C4-2B (cell line): ENCODE measurements around the gene OR2J1.
"Not testable (repeated sequence)": the region's sequence is repeated elsewhere in the genome, so short reads cannot be mapped to it uniquely, and the experiment has no call there.

Source experiments
- H3K27ac ChIP-seq: fragments of 450-650 bp; 2 replicates; pipeline ENCODE4 v1.5.1; 2017
- ZFX ChIP-seq: fragments of 450-650 bp; IDR thresholded peaks from 2 replicates; pipeline ENCODE4 v1.6.1; 2017
- TF ChIP-seq, protein P1 (sequence below): fragments of 450-650 bp; conservative IDR thresholded peaks from 2 replicates; pipeline ENCODE4 v1.5.1; 2017; ENCODE audit warnings: mild to moderate bottlenecking

OR2J1 gene

GRCh38 chr6:29137724-29138123 is 38.4 kb downstream of the OR2J1 start:
- H3K27ac ChIP-seq: no peak overlapping the region
- TF ChIP-seq, protein P1, sequence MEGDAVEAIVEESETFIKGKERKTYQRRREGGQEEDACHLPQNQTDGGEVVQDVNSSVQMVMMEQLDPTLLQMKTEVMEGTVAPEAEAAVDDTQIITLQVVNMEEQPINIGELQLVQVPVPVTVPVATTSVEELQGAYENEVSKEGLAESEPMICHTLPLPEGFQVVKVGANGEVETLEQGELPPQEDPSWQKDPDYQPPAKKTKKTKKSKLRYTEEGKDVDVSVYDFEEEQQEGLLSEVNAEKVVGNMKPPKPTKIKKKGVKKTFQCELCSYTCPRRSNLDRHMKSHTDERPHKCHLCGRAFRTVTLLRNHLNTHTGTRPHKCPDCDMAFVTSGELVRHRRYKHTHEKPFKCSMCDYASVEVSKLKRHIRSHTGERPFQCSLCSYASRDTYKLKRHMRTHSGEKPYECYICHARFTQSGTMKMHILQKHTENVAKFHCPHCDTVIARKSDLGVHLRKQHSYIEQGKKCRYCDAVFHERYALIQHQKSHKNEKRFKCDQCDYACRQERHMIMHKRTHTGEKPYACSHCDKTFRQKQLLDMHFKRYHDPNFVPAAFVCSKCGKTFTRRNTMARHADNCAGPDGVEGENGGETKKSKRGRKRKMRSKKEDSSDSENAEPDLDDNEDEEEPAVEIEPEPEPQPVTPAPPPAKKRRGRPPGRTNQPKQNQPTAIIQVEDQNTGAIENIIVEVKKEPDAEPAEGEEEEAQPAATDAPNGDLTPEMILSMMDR: no peak
- TF ChIP-seq ZFX: no peak

- no peak for TF ChIP-seq ZFX
- TF ChIP-seq, protein P1: no peak
- H3K27ac ChIP-seq: no peak overlapping the region
Measured at GRCh38 chr6:29141606-29142005, 42.3 kb downstream of the OR2J1 start.

DNA sequence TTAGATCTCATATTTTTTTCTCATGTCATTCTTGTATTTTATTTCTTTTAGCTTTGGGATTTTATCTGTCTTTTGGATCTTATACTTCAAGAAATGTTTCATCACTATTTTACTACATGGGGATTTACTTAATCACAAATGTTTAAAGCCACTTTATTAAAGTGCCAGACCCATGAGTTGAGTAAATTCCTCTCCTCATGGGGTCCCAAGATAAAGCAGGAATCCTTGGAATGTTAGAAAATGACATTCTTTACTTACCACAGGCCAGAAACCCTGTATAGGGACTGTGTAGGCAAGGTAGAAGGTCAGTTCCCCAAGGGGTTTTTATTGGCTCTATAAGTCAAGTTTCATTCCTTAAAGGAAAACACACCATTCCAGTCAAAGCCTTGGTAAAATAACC is 43.0 kb downstream of the OR2J1 start:
- H3K27ac ChIP-seq: no peak overlapping the region
- no peak for TF ChIP-seq ZFX
- TF ChIP-seq, protein P1: no peak

DNA sequence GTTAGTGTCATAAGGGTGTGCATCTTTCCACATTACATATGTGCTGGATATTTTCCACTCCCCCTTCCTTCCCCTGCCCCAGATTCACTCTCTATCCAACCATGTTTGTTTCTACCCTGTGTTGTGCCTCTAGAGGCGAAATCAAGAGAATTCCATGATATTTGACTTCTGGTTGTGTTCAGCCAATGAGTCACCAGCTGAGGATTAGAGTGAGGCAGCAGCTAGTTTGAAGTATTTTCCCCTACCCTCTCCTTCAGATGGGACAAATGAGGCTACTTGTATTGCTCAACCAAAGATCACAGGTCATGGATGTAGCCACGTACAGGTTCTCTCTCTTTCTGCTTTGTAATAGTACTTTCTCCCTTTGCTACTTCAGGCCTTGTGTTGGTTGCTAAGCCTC is 46.9 kb downstream of the OR2J1 start:
- no peak overlapping the region for H3K27ac ChIP-seq
- TF ChIP-seq, protein P1: no peak
- TF ChIP-seq ZFX: no peak

DNA sequence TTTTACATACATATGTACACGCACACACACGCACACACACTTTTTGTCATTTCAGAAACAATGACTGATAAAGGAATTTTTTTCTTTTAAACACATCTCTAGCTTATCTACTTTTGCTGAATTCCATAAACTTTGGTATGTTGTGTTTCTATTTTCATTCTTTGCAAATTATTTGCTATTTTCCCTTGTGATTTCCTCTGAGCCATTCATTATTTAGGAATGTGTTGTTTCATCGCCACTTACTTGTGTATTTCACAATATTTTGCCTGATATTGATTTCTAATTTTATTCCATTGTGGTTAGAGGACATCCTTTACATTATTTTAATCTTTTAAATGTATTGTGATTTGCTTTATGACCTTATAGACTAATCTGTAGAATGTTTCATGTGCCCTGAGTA is 47.8 kb downstream of the OR2J1 start:
- TF ChIP-seq, protein P1: no peak
- TF ChIP-seq ZFX: no peak
- H3K27ac ChIP-seq: no peak overlapping the region

DNA sequence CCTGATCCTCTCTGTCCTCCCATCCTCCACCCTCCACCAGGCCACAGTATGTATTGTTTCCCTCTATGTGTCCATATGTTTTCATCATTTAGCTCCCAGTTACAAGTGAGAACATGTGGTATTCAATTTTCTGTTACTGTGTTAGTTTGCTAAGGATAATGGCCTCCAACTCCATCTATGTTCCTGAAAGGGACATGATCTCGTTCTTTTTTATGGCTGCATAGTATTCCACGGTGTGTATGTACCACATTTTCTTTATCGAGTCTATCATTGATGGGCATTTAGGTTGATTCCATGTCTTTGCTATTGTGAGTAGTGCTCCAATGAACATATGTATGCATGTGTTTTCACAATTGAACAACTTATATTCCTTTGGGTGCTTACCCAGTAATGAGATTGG is 50.2 kb downstream of the OR2J1 start:
- not testable (repeated sequence) for H3K27ac ChIP-seq
